ENCODE measurements around the gene PNKP.

Gene PNKP

GRCh38 chr19:49869484-49870308 lies 2.3 kb upstream of the PNKP start (continued):
- TF ChIP-seq ZNF645 (tag by site-specific recombination; IDR thresholded peaks at IDR 0.05), result no peak
- TF ChIP-seq ZNF76 (tag by site-specific recombination; IDR thresholded peaks at IDR 0.05; ENCODE audit: borderline replicate concordance, low read depth), result peak; percentile 16; the same call in 1 of the 2 replicates
- no peak for TF ChIP-seq ZNF488 (tag by site-specific recombination; IDR thresholded peaks at IDR 0.05)
- 0 out of 2 replicates have a peak, but pooled peaks have one; percentile 21 for TF ChIP-seq ZNF24 (tag by site-specific recombination; IDR thresholded peaks at IDR 0.05)
- TF ChIP-seq ZNF670 (tag by site-specific recombination; IDR thresholded peaks at IDR 0.05; ENCODE audit: low read depth), result no peak
- TF ChIP-seq TCF7L2 (IDR thresholded peaks at IDR 0.05; ENCODE audit: borderline replicate concordance, low read depth, low read length), result peak; percentile 49; the same call in 1 of the 2 replicates
- peak; percentile 69 for TF ChIP-seq PATZ1 (tag by site-specific recombination; IDR thresholded peaks at IDR 0.05)
- no peak for TF ChIP-seq ZNF302 (tag by site-specific recombination; IDR thresholded peaks at IDR 0.05; ENCODE audit: low read depth)
- no peak for TF ChIP-seq YY2 (tag by site-specific recombination; IDR thresholded peaks at IDR 0.05)
- TF ChIP-seq ZNF2 (tag by site-specific recombination; IDR thresholded peaks at IDR 0.05), result peak; percentile 39; the same call in 1 of the 2 replicates
- TF ChIP-seq ZBTB17 (tag by site-specific recombination; IDR thresholded peaks at IDR 0.05), result peak; percentile 40
- TF ChIP-seq ZNF366 (tag by site-specific recombination; conservative IDR thresholded peaks at IDR 0.05), result no peak
- TF ChIP-seq GLIS1 (tag by site-specific recombination; IDR thresholded peaks at IDR 0.05), result peak; percentile 60
- no peak for TF ChIP-seq ZNF544 (tag by site-specific recombination; IDR thresholded peaks at IDR 0.05)

- POLR2A ChIA-PET, result interaction anchor here (0.6 to 3.5 kb wide), 26 partner anchors 8 to 415 kb away, joined by 3 to 34 read pairs (median 5); partner anchors contain the start of genes AKT1S1, ALDH16A1, AP2A1 and ATF5
- no peaks in the 10 kb centered on the region for H3K9me3 ChIP-seq (ENCODE audit: control insufficient read depth, insufficient read depth, low read depth, low read length)
- CTCF ChIA-PET, result interaction anchor here (0.6 to 1.7 kb wide), 5 partner anchors 18 to 196 kb away, joined by 3 to 10 read pairs (median 4); partner anchors contain the start of gene PTOV1
- H3K4me3 ChIP-seq (ENCODE audit: low read depth, low read length), result peak overlapping the region; percentile 20
- peaks cover 25% of the 10 kb centered on the region for H3K4me1 ChIP-seq (ENCODE audit: control insufficient read depth, insufficient read depth, low read length)
- peak overlapping the region; percentile 44 for H3K27ac ChIP-seq (ENCODE audit: extremely low read depth, low read depth, low read length)
- H3K36me3 ChIP-seq (ENCODE audit: control insufficient read depth in 2 of 2, insufficient read depth in 1 of 2, low read length in 2 of 2), result peaks cover 0 to 29% of the 10 kb centered on the region in 2 experiments; a peak in 2 of 3 replicates
- TF ChIP-seq SCRT2 (tag by site-specific recombination; IDR thresholded peaks at IDR 0.05), result peak; percentile 99
- TF ChIP-seq PATZ1 (tag by site-specific recombination; IDR thresholded peaks at IDR 0.05), result peak; percentile 88
- TF ChIP-seq ZNF433 (tag by site-specific recombination; IDR thresholded peaks at IDR 0.05; ENCODE audit: low read depth), result no peak
- TF ChIP-seq ZBTB48 (tag by site-specific recombination; IDR thresholded peaks at IDR 0.05), result no peak
- 0 out of 2 replicates have a peak, but pooled peaks have one; percentile 46 for TF ChIP-seq ZBTB10 (tag by site-specific recombination; IDR thresholded peaks at IDR 0.05)
- no peak for TF ChIP-seq TSHZ1 (tag by site-specific recombination; IDR thresholded peaks at IDR 0.05; ENCODE audit: borderline replicate concordance)
- peak; percentile 67 for TF ChIP-seq GLIS1 (tag by site-specific recombination; IDR thresholded peaks at IDR 0.05)
- TF ChIP-seq ZBTB20 (tag by site-specific recombination; IDR thresholded peaks at IDR 0.05), result no peak
- no peak for TF ChIP-seq KLF16 (tag by site-specific recombination; IDR thresholded peaks at IDR 0.05)
- 0 out of 2 replicates have a peak, but pooled peaks have one; percentile 11 for TF ChIP-seq ZIC2 (tag by site-specific recombination; IDR thresholded peaks at IDR 0.05)
Measured at GRCh38 chr19:49869009-49869483, 1.7 kb upstream of the PNKP start.

Data from HEK293 (cell line).